ENCODE measurements around the gene DCTN4. TPM values are rescaled to one million over a fixed set of nuclear protein-coding genes. Genes with fewer than 3 reads are reported as not detected.

The DCTN4 gene
- total RNA-seq, result 45.1 and 48.8 TPM in 2 replicates

DNA sequence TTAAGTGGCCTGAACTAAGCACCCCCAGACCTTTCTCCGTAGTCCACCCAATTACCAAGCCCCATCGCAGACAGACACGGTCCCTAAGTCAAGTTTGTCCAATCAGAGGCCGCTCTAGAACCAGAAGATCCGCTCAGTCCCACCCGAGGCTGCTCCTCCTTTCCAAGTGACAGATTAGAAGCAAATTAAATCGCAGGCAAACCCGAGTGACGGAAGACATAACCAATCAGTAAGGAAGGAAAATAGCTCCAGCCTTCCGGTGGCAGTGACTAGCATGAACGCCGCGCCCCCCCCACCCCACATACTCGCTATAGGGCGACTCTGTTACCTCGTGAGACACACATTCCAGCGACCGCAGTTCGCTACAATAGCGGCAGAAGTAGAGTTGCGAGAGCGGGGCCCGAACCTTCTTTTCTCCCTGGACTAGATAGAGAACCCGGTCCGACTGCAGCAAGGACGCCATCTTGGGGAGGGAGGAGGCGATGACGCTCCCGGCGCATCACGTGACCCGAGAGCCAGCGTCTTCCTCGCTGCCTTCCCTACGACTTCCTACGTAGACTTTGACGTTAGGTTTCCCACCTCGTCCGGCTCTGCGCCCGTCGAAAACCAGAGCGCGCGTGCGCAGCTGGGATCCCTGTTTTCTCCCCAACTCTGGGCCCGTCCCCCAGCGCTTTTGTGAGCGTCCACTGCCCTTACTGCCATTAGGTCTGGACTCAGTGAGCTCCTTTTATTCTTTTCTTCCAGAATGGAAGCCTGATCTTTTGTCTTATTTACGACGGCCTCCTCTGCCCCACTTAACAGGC is at the start of gene DCTN4:
Gene DCTN4 (minus strand): TSS at position 487 of the 803 bp plus-strand sequence. CDS start 24 bp downstream, at position 463.

DNA sequence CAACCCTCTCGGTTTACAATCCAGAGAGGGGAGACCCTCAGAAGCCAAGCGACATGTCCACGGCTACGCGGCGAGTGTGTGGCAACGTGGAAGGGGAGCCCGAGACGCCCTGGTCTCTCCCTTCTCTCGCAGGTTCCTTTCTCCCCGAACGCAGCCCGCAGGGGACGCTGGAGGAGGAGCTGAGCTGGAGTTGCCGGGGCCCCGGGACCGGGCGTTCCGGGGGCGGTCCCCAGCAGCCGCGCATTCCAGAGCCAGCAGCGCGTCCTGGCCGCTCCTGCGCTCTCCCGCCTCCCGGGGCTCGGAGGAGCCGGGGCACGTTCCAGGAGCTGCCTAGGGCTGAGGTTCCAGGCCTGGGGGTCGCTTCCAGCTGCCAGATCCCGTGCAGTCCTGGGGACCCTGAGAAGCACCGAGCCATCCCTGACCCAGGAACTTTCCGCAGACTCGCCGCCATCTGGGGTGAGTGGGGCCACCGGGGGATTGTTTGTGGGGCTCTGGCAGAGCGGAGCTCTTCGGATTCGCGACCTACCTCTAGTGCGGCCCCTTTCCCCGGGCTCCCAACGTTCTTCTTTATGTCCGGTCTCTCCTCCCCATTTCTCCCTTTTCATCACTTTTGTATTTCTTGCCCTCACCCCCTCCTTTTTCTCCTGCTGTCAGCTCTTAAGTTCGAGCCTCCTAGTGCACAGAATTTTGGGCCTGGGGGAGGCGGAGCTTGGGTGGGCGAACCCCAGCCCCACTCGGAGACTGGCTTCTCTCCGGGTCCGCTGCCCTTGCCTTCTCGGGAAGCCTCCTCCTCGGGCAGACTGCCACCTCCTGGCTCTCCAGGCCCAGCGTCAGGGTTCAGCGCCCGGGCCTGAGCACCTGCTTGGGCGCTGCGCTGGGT is 19.9 kb upstream of the DCTN4 start, which contains the start of gene SMIM3:
Gene SMIM3 (plus strand): TSS at position 241 of the 880 bp plus-strand sequence. CDS start 16,684 bp downstream, outside the sequence.

DNA sequence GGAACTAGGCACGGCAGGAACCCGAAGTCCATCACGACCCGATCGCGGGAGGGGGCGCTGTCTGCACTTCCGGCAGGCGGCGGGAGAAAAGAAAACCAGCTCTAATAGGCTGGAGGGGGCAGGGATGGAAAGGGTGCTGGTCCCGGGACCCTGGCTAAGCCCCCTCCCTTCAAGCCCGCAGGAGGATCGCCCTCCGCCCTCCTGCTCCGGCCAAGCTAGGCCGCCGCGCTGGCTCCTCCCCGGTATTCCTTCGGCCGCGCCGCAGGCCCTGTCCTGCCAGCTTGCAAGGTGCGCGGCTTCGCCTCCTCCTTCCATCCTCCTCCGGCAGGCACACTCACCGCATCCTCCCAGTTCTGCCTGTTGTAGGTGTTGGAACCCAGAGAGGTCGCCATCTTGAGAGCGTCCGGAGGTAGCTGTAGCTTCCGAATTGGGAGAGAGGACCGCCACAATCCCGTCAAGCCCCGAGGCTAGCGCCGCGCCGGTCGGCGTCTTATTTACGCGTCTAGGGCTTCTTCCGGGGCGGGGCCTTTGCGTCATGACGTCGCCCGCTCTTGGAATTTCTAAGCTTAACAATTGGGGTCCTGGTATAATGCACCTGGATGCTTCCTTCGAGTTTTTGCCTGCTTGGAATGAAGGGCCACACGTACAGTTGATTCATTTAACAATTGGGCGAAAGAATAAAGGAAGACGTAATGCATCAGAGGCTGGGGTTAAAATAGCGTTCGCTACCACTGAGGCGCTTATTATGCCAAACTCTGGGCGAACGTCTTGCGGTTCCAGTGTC is 58.0 kb downstream of the DCTN4 start, which contains the start of gene RBM22:
Gene RBM22 (minus strand): TSS at position 469 of the 784 bp plus-strand sequence. CDS start 77 bp downstream, at position 392.

DNA sequence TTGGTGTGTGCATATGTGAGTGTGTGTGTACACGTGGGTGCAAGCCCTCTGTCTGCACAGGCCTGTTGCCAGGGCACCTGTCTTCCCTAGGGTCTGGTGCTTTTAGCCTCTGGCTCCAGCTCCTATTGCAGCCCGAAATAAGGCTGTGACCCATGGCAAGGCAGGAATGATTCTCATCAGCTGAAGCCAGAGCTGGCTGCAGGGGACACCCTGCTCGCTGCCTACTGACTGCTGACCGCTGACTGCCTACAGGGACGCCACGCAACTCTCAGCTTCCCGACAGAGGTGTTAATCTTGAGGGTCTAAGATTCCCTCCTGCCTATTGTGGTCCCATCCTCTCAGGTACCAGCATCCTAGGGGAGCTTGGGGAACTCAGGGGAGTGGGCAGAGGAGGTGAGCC is 97.7 kb downstream of the DCTN4 start, which contains the start of gene MYOZ3:
Gene MYOZ3 (plus strand): TSS at position 166 of the 400 bp plus-strand sequence. CDS start 1,691 bp downstream, outside the sequence.

Other genes starting within 250 kb of the DCTN4 start
- gene SYNPO, start 118.4 kb downstream of the DCTN4 start, total RNA-seq, result not detected in 2 replicates
- gene MYOZ3, start 97.8 kb downstream of the DCTN4 start, total RNA-seq, result not detected in 2 replicates
- 25.1 and 35.4 TPM in 2 replicates for gene RBM22, start 58.0 kb downstream of the DCTN4 start, total RNA-seq
- 2.4 and 2.6 TPM in 2 replicates for gene SMIM3, start 19.7 kb upstream of the DCTN4 start, total RNA-seq
- not detected in 2 replicates for gene IRGM, start 87.5 kb upstream of the DCTN4 start, total RNA-seq
- gene ZNF300, start 146.0 kb upstream of the DCTN4 start, total RNA-seq, result 8.1 and 11.4 TPM in 2 replicates